C4-2B (cell line): ENCODE data around the gene UGT1A9.

Experiments used
- CTCF ChIP-seq: fragments of 450-650 bp; conservative IDR thresholded peaks from 2 replicates; pipeline ENCODE4 v1.5.1; 2017; ENCODE audit warnings: mild to moderate bottlenecking
- ZFX ChIP-seq: fragments of 450-650 bp; IDR thresholded peaks from 2 replicates; pipeline ENCODE4 v1.6.1; 2017

DNA sequence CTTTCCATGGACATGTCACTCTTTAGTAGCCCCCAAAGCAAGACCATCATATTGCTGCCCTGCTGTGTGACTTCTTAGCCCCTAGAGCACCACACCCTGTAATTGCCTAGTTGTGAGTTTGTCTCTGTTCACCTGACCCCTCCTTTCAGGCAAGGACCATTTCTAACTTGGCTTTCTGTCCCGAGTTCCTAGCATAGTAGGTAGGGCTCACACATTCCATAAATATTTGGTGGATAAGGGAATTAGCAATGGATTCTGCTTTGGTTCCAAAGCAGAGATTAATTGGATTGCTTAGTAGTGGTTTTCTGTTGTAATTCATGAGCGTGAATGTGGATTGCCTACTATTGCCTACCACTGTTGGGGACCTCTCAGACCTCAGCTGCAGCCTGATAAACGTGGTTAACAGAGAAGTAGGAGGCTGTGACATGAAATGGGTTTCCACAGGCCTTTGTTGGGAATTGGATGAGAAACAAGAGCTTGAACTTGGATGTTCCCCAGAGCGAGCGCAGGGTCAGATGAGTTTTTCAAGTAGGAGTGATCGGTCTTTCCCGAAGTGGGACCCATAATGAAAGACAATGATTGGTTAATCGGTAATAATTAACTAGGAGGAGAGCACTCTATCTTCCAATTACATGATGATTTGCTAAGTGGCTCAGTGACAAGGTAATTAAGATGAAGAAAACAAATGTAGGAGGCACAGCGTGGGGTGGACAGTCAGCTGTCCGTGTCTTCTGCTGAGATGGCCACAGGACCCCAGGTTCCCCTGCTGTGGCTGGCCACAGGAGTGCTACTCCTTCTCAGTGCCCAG is 75.0 kb downstream of the UGT1A9 start:
- TF ChIP-seq CTCF, result no peak
- TF ChIP-seq ZFX, result no peak
